Glutamatergic neuron (in vitro differentiated cells): Measurements from ENCODE around the gene ARCN1. TPM values are rescaled to one million over a fixed set of nuclear protein-coding genes. Genes with fewer than 3 reads are reported as not detected.
A peak's percentile ranks its signal among the peaks of the same experiment; 100 is the strongest.

Experiments
- DNase-seq: peaks from one replicate; pipeline ENCODE4 v3.0.0; 2022
- H3K27ac Mint-ChIP-seq: one replicate; pipeline ENCODE4 v1.8.0; 2020; ENCODE audit warnings: mild to moderate bottlenecking, mixed read lengths, inconsistent platforms; ENCODE audit not compliant: unreplicated experiment
- H3K27me3 Mint-ChIP-seq: one replicate; pipeline ENCODE4 v1.8.0; 2020; ENCODE audit warnings: mild to moderate bottlenecking, moderate library complexity, mixed read lengths, inconsistent platforms; ENCODE audit not compliant: unreplicated experiment
- H3K36me3 Mint-ChIP-seq: one replicate; pipeline ENCODE4 v1.8.0; 2020; ENCODE audit warnings: mild to moderate bottlenecking, mixed read lengths, inconsistent platforms; ENCODE audit not compliant: unreplicated experiment
- H3K4me1 Mint-ChIP-seq: one replicate; pipeline ENCODE4 v1.8.0; 2020; ENCODE audit warnings: mild to moderate bottlenecking, low read depth, mixed read lengths, inconsistent platforms; ENCODE audit not compliant: unreplicated experiment
- H3K4me3 Mint-ChIP-seq: one replicate; pipeline ENCODE4 v1.8.0; 2020; ENCODE audit warnings: mild to moderate bottlenecking, mixed read lengths, inconsistent platforms; ENCODE audit not compliant: unreplicated experiment
- H3K9me3 Mint-ChIP-seq: one replicate; pipeline ENCODE4 v1.8.0; 2020; ENCODE audit warnings: mild to moderate bottlenecking, moderate library complexity, mixed read lengths, inconsistent platforms; ENCODE audit not compliant: unreplicated experiment
- CTCF ChIP-seq: fragments of 200-600 bp; sonication (generic); IDR thresholded peaks from one replicate; pipeline ENCODE4 v1.5.0; 2021; ENCODE audit not compliant: partially characterized antibody, unreplicated experiment
- total RNA-seq: library from RNA; stranded (reverse); fragmentation: NEBNext Ultra II Directional; extraction: Animal tissue kit (Norgen Biotek cat#: 25700); gene quantifications from one replicate; pipeline ENCODE4 v1.2.1, GENCODE V29; 2021; ENCODE audit not compliant: unreplicated experiment

Gene ARCN1
- total RNA-seq, 1 donor from 2014 or later = 118 TPM

- peaks cover 8% of the 10 kb centered on the region for H3K27me3 Mint-ChIP-seq
- no peaks in the 10 kb centered on the region for H3K36me3 Mint-ChIP-seq
- no peak for TF ChIP-seq CTCF
- H3K9me3 Mint-ChIP-seq = peaks cover 3% of the 10 kb centered on the region
- peaks cover 4% of the 10 kb centered on the region for H3K4me1 Mint-ChIP-seq
- no peak overlapping the region for H3K27ac Mint-ChIP-seq
- no peak overlapping the region for H3K4me3 Mint-ChIP-seq
- peak; percentile 12 for DNase-seq
Measured at GRCh38 chr11:118615282-118615975, 43.2 kb downstream of the ARCN1 start.

- peak; percentile 23 for DNase-seq
- peaks cover 8% of the 10 kb centered on the region for H3K27me3 Mint-ChIP-seq
- TF ChIP-seq CTCF = no peak
- H3K9me3 Mint-ChIP-seq = peaks cover 3% of the 10 kb centered on the region
- H3K27ac Mint-ChIP-seq = no peak overlapping the region
- peaks cover 4% of the 10 kb centered on the region for H3K4me1 Mint-ChIP-seq
- H3K4me3 Mint-ChIP-seq = no peak overlapping the region
- H3K36me3 Mint-ChIP-seq = no peaks in the 10 kb centered on the region
Measured at GRCh38 chr11:118615976-118616371, 43.8 kb downstream of the ARCN1 start.

GRCh38 chr11:118618115-118618990 is 46.1 kb downstream of the ARCN1 start:
- no peak for TF ChIP-seq CTCF
- no peak overlapping the region for H3K27ac Mint-ChIP-seq
- no peaks in the 10 kb centered on the region for H3K9me3 Mint-ChIP-seq
- H3K27me3 Mint-ChIP-seq = peaks cover 12% of the 10 kb centered on the region
- H3K36me3 Mint-ChIP-seq = no peaks in the 10 kb centered on the region
- H3K4me1 Mint-ChIP-seq = peaks cover 10% of the 10 kb centered on the region
- H3K4me3 Mint-ChIP-seq = no peak overlapping the region
- DNase-seq = peak; percentile 11

GRCh38 chr11:118618991-118619375 is 46.8 kb downstream of the ARCN1 start:
- Mint-ChIP-seq H3K27me3 (peaks cover 12% of the 10 kb centered on the region), H3K36me3 (no peaks in the 10 kb centered on the region), H3K9me3 (no peaks in the 10 kb centered on the region), H3K27ac (no peak overlapping the region), H3K4me3 (no peak overlapping the region), H3K4me1 (peaks cover 10% of the 10 kb centered on the region)
- no peak for TF ChIP-seq CTCF
- peak; percentile 12 for DNase-seq
